SK-N-MC (cell line): ENCODE results near the gene TEX11.

Experiments
- EZH2 ChIP-seq: fragments of 200-600 bp; sonication (generic); IDR thresholded peaks from one replicate; pipeline ENCODE4 v1.6.1; 2017; ENCODE audit warnings: antibody characterized with exemption
- POLR2AphosphoS5 ChIP-seq: IDR thresholded peaks from 2 replicates; pipeline ENCODE4 v1.6.1; 2012; ENCODE audit warnings: mild to moderate bottlenecking, low read depth, low read length, borderline replicate concordance

- TF ChIP-seq EZH2 (no peak), POLR2AphosphoS5 (no peak)
Measured at GRCh38 chrX:70762285-70762684, 146.2 kb downstream of the TEX11 start.
